Activated CD4-positive, CD25-positive, alpha-beta regulatory T cell treated with anti-CD3 and anti-CD28 coated beads, Interleukin-2, amount 50 U/mL, for 72 hours (primary cell): ENCODE measurements around the gene CPZ.

Experiments
- DNase-seq: peaks from one replicate; pipeline ENCODE4 v3.0.0; 2021

Gene CPZ

DNA sequence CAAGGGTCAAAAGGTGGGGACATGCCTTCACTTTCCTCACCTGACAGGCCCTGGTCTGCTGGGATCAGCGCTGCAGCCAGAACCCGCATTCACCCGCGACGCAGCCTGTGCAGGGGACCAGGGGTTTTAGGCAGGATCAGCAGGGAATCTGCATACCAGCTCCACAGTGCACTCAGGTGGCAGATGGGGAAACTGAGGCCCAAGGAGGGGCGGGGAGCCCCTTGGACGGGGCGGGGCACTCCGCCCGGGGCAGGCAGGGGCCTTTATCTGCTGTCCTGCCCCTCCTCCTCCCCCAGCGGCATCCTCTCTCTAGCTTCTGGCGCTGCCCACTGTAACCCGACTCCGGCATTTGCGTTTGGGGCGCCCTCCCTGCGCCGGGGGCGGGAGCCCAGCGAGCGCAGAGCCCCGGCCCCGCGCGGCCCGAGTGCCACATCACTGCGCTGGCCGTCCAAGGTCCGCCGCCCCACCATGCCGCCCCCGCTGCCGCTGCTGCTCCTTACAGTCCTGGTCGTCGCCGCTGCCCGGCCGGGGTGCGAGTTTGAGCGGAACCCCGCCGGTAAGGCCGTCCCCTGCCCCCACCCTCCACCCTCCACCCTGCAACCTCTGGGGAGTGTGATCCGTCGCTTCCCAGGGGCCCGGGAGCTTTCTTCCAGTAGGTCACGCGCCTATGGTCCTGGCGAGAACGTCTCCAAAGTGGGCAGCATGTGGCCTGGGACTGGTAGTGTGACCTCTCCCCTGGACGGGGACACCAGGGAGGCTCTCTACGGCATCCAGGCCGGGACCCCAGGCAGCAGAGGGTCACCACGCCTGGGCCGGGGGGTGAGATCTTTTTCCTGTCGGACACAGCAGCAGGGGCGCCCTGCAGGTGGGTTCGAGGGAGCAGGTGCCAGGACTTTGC, at the start of gene CPZ:
TSS of gene CPZ (plus strand) at position 400 of the 898 bp plus-strand sequence. CDS start at position 469, 69 bp downstream.
- DNase-seq, result no peak

DNA sequence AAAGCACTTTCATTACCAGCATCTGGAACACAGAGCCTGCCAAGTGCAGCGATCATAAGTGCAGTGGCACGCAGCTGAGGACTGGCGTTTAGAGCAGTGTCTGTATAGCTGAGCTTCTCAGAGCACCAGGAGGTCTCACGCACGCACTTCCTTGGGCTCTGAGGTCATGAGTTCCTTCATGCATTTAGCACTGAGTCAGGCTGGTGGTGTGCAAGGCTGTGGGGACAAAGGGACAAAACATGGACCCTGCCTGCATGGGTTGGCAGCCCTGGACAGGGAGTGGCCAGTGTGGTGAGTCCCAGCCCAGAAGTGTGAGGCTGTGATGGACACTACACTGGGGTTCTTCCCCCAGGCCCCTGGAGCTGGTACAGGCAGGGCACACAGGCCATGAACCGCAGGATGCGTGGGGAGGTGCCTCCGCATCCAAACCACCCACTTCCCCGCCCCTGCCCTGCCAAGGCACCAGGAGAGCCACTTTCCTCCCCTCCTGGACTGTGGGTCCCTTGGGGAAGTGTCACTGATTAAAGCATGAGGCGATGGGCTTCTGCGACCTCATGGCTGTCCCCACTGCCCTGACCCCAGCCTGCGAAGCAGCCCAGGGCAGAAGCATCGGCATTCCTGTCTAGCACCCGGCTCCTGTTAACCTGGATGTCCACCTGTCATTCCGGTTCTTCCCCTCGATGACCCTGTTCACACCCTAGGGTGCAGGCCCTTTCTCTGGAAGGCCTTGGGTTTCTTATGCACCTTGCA, 49.6 kb upstream of the CPZ start:
- DNase-seq, result no peak

DNA sequence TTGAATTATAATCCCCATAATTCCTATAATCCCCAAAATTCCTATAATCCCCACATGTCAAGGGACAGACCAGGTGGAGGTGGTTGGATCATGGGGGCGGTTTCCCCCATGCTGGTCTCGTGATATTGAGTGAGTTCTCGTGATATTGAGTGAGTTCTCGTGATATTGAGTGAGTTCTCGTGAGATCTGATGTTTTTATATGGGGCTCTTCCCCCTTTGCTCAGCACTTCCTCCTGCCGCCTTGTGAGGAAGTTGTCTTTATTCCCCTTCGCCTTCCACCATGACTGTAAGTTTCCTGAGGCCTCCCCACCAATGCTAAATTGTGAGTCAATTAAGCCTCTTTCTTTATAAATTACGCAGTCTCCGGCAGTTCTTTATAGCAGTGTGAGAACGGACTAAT, 48.9 kb upstream of the CPZ start:
- DNase-seq, result no peak

DNA sequence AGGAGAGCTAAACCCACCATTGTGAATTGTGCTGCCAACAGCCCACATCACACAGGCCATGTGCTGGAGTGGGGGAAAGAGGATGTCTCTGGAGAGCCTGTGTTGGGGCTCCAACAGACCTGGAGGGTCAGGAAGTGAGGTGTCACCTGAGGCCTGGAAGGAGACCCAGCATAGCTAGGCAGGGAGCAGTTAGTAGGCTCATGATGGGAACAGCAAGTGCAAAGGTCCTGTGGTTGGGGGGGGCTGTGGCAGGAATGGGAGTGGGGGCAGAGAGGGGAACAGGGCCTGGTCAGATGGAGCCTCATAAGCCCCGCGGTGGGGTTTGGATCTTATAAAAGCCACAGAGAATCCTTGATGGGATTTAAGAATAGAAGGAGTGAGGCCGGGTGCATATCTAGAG, 48.3 kb upstream of the CPZ start:
- no peak for DNase-seq

DNA sequence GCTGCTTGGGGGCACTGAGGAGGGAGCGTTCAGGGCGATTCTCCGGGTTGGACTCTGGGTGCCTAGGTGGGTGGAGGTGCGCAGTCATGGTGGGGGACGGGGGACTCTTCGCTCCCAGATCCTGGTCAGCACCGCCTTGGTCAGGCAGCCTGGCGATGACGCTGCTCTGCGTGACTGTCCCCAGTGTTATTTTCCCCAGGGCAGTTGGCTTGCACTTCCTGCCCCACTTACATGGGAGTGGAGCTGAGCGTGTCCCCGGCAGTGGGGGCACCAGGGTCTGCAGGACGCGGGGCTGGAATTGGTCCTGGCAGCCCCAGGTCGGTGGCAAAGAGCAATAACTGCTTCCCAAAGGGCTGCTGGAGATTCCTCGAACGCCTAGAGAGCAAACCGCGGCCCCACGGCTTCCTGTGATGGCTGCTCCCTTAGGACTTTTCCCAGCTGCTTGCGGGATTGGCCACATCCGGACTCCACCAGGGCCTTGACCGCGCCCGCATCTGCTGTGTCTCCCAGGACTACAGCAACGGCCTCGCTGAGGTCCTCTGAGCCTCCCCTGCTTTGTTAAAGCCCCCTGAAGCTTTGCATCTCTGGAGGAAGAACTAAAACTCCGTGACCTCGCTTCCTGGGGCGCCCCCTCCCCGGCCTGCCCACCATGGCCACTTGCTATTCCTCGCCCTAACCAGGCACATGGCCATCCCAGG, 47.7 kb upstream of the CPZ start:
- no peak for DNase-seq

DNA sequence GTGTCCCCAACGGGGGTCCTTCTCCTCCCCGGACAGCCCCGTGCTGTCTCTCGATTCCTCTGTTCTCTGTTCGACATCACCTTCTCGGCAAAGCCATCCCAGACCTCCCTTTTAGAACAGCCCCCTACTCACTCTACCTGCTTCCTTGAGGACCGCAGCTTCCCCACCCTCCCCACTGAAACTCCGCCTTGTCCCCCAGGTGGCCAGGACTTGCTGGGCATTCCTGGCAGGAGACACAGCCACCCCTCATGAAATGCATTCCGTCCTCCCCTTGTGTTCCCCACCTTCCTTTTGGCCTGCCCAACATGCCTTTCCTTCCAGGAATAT, 47.2 kb upstream of the CPZ start:
- DNase-seq, result no peak

DNA sequence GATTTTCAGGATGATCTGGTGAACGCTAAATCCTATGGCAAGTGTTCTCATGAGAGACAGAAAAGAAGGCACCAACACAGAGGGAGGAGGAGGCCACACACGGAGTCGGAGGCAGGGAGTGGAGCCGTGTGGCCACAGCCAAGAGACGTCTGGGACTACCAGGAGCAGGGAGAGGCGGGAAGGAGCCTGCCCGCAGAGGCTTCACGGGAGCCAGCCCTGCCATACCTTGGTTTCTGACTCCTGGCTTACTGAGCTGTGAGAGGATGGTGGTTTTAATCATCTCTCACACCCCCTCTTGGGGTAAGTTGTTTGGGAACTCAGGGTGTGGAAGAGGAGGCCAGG, 45.8 kb upstream of the CPZ start:
- DNase-seq, result no peak

DNA sequence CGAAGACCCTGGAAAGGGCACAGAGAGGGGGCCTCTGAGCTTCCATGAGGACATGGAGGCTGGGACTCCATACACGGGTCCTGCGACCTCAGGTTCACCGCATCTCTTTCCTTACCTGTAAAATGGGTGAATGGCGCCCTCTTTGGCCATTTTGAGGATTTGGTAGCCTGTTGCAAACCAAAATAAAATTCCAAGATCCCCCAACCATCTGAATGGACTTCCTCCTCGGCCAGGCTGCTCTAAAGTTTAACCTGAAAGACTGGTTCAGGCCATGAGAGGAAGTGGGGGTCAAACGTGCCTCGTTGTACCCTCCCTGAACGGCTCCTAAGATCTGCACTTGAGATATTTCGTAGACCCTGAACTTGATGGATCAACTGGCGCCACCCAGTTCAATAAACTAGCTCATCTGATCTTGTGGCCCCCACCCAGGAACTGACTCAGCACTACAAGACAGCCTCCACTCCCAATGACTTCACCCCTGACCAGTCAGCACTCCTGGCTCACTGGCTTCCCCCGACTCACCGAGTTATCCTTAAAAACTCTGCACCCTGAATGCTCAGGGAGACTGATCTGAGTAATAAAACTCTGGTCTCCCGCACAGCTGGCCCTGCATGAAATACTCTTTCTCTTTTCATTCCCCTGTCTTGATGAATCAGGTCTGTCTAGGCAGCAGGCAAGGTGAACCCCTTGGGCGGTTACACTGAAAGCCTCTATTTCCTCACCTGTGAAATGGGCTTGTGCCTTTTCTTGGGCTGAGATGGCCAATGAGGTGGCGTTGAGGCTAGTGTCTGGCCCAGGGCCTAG, 45.3 kb upstream of the CPZ start:
- no peak for DNase-seq

DNA sequence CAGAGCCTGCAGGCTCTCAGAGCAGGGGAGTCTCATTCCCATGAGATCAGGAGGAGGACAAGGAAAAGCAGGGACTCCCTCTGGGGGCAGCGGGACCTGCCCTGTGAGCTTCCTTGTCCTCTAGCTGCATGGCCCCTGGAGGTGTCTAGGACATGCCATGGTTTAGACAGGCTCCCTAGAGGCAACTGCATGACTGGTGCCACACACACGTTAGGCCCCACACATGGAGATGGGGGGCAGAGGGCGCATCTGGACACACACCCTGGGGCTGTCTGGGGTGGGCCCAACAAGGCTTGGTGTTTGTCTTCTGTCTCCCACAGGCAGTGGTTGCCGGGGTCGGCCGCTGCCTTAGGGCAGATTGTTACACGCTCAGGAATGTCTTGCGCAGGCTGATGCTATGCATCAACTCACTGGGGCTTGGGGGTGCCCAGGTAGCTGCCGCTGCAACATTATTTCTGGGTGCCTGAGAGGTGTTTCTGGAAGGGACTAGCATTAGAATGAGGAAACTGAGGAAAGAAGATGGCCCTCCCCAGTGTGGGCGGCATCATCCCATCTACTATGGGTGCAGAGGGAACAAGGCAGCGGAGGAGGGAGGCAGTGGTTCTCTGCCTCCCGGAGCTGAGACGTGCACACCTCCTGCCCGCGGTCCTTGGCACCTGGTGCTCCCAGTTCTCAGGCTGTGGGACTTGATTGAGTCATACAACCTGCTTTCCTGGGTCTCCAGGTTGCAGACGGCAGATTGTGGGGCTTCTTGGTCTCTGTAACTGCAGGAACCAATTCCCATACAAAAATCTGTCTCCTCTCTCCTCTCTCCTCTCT, 44.4 kb upstream of the CPZ start:
- DNase-seq, result no peak

DNA sequence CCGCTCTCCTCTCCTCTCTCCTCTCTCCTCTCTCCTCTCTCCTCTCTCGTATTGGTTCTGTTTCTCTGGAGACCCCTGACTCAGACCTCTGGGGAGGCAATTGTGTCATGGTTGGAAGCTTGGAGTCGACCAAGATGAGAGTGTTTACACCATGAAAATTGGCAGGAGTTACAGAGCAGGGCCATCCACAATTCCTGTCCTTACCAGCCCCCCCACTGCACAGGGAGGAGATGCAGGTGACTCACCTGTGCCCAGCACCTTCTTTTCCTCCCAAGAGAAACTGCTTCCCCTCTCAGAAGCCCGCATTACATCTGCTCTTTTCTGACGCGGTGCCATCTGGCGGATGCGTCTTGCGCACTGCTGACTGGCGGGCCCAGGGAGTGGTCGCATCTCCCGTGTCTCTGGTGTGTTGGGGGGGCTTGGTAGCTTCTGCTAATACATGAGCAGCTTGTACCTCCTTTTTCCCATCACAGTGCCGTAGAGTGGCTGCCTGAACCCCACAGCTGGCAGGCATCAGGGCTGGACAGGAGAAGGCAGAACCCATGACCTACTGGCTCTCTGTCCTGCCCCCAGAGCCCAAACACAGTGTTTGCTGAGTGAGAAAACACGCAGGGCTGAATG, 43.7 kb upstream of the CPZ start:
- DNase-seq, result no peak

DNA sequence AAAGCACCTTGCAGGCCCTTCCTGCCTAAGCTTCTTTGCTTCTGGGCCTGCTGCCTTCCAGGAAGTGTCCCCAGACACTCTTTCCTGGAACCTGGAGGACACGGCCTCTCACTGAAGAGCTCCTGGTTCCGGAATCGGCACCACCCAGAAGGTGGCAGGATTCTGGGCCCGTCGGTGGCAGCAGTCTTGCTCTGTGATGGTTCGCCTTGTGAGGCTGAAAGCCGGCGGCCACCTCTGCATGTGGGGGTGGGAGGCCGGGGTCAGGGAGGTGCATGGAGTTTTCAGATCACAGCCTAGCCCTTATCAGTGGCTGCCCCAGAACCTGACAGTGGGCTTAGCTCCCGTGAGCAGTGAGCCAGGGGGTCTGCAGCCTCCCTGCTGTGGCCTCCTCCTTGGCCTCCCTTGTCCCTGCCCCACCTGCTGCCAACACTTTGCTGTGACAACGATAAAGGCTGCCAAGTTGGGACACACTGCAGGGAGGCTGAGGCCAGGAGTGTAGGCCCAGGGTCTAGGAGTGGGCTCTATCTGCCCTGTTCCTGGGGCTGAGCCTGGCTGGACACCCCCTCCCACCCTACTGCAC, 43.1 kb upstream of the CPZ start:
- no peak for DNase-seq

DNA sequence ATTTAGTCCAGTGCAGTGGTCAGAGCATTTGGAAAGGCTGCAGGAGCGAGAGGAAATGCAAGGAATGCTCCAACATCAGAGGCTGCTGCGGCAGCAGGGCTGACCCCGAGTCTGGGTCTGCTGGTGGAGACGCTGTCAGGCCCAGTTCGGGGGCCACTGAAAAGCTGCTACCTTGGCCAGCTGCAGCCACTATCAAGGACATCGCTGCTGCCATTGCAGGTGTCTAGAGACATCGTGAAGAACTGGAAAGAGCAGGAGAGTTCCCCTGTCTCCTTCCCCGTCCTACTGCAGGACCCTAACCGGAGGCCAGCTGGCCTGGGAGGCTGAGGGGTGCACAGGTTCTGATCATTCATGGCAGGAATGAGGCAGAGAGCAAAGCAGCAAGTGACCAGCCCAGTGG, 41.9 kb upstream of the CPZ start:
- DNase-seq, result no peak

DNA sequence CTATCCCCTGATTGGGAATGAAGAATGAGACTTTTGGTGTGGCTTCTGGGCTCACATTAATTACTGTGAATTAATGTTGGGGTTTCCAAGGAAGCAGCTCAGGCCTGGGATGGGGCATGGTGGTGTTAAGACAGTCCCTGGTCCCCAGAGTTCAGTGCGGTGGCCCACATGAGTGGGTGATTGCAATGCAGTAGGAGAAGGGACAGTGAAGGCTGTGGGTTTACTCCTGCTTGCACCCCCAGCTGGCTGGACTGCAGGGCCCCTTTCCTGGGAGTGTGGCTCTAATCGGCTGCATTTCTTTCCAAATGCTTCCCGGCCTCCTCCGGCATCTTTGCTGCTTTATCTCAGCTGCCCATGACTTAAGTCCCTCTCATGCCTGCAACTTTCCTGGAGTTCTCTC, 40.5 kb upstream of the CPZ start:
- no peak for DNase-seq

DNA sequence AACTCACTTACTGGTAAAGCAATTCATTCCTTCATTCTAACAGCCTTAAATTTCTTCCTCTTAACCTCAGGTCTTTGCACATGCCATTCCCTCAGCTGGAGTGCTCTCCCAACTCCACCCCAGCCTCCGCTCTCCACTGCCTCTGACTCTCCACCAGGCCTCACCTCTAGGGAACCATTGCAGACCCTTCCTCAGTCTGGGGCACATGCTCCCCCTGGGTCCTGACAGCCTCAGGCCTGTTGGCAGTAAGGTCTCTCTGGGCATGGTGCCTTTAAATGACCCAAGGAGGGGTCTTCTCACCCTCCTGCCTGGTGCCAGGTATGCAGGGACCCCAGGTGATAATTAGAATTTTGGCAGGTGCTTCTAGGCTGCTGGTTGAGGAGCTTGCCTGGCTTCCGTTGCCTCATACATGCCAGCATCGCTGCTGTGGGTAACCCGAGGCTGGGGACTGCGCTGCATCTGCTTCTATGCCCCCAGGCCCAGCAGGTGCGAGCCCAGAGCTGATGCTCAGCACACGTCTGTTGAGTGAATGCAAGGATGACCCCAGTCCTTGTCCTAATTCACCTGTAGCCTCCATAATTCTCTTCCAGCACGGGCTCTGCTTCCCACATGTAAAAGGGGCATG, 39.9 kb upstream of the CPZ start:
- DNase-seq, result no peak

DNA sequence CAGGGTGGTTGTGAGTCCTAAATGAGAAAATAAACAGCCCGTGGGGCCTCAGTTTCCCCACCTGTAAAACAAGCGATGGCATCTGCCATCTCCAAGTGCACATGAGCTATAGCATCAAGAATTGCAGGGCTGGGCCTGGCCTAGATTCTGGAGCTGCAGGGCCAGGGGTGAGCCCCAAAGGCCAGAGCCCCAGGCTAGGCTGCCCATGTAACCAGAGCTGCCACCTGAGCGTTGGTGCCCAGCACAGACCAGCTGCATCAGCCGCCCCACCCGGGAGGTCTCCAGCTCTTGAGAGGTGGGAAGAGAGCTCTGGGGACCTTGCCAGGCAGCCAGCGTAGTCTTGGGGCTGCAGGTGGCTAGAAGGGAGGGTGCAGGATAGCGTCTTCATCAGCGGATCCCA, 39.3 kb upstream of the CPZ start:
- DNase-seq, result no peak

DNA sequence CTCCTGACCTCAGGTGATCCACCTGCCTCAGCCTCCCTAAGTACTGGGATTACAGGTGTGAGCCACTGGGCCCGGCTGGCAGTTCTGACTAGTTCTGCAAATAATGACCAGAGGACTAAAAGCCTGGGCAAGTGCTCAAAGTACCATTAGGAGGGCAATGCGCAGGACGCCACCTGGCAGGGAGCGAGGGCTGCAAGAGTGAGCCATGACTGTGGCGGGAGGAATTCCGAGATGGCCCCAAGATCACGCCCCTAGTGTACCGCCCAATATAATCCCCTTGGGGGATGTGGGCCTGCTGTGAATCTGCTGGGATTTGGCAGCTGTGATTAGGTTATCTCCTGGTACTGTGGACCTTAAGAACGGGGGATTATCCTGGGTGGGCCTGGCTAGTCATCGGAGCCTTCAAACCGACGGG, 38.6 kb upstream of the CPZ start:
- no peak for DNase-seq

DNA sequence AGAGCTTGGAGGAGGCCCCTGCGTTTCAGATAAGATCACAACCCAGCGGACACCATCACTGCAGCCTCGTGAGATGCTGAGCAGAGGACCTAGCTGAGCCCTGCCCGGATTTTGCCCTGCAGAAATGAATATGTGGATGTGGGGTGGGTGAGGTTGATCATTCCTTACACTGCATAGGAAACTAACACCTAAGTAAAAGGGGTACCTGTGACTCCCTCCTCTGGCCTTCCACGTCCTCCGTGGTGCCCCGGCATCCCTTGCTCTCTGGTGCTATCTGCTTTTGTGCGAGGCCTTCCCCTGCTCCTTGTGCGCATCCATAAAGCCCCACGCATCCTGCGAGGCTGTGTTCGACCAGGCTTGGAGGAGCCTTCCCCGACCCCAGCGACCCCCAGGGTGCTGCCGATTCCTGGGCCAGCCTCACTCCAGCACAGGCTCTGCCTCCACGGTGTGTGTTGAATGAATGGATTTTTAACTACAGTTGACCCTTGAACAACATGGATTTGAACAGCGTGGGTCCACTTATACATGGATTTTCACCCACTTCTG, 37.9 kb upstream of the CPZ start:
- DNase-seq, result no peak

DNA sequence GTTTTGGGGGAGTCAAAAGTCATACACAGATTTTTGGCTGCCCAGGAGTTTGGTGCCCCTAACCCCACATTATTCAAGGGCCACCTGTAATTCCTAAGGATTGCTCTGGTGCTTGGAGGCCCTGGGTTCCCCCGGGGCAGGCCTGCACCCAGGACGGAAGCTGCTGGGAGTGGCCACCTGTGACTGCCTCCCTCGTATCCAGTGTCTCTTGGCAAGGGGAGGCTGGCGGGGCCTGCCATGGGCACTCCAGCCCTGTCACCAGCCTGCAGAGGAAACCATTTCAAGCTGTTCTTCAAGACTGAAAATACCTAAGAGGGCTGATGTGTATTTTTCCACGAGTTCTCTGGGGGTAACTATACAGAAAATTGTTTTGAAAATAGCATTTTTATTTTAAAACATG, 36.8 kb upstream of the CPZ start:
- DNase-seq, result no peak

DNA sequence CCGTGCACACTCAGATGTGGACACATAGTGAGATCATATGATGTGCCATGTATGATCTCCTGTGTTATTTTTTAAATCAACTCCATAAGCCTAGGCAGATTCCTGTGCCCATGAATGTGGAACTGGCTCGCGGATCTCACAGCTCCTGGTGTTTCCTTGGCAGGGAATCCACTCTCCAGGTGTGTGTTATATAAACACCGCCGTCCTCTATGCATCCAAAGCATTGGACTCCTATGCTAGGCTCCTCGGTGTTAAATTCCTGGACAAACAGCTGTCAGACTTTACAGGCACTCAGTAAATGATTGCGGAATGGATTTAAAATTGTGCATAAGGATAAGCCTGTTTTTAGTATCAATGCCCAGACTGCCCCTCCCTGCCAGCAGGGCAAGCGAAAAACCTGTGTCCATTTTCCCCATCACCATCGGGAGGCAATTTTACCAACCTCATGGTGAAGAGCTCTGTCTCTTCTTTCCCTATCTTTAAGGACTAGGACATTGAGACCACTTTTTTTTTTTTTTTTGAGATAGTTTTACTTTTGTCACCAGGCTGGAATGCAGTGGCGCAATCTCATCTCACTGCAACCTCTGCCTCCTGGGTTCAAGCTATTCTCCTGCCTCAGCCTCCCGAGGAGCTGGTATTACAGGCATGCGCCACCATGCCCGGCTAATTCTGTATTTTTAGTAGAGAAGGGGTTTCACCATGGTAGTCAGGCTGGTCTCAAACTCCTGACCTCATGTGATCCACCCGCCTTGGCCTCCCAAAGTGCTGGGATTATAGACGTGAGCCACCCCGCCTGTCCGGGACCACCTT, 36.0 kb upstream of the CPZ start:
- no peak for DNase-seq
